GM21423 (cell line): ENCODE data around the gene ENDOD1.

Source experiments
- ATAC-seq: cut with Tn5 transposase; IDR thresholded peaks from one replicate; pipeline ENCODE4 v1.9.1; 2021; ENCODE audit warnings: mild to moderate bottlenecking, moderate library complexity; ENCODE audit not compliant: unreplicated experiment

Gene ENDOD1

GRCh38 chr11:95166781-95167180 lies 77.1 kb downstream of the ENDOD1 start:
- no peak for ATAC-seq

DNA sequence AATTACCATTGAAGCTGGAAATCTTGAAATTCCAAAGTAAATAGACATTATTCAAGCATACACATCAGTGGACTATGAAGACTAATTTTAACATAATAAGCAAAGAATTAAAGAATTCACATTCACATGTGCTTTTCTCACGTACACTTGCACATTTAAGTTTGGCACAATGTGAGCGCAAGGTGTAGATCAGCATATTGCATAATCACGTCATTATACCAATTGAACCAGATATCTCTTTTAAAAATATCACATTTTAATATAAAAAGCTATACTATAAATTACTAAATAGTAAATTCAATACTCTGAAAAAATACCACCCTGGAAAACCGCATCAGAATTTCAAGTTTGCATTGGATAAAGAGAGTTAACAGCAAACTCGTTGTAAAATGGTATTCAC lies 80.6 kb downstream of the ENDOD1 start:
- ATAC-seq = no peak

- no peak for ATAC-seq
These were observed 86.3 kb downstream of the ENDOD1 start for GRCh38 chr11:95175818-95176380.
